Upper lobe of left lung (tissue), 6 donors: ENCODE results near the gene CEBPA. TPM values are rescaled to one million over a fixed set of nuclear protein-coding genes. Genes with fewer than 3 reads are reported as not detected.

Experiments
- ATAC-seq, 2 donors: fragments of 200-7000 bp; cut with Tn5 transposase; one replicate each; pipeline ENCODE4 v1.9.1; 2022; ENCODE audit warnings: mild to moderate bottlenecking in 2 of 2, moderate library complexity in 2 of 2; ENCODE audit not compliant: low FRiP score in 2 of 2
- DNase-seq, 2 donors: peaks; one replicate each; pipeline ENCODE4 v3.0.0-alpha.2; 2019 to 2020
- H3K27ac ChIP-seq, 4 donors: fragments of 200-600 bp; sonication (generic); one replicate each; pipeline ENCODE4 v1.5.1; 2016 to 2019
- H3K27me3 ChIP-seq, 4 donors: fragments of 200-600 bp; sonication (generic); one replicate each; pipeline ENCODE4 v1.5.1; 2017 to 2019
- H3K36me3 ChIP-seq, 4 donors: fragments of 200-600 bp; sonication (generic); one replicate each; pipeline ENCODE4 v1.5.1; 2016 to 2019
- H3K4me1 ChIP-seq, 4 donors: fragments of 200-600 bp; sonication (generic); one replicate each; pipeline ENCODE4 v1.5.1; 2018 to 2019
- H3K4me3 ChIP-seq, 4 donors: fragments of 200-600 bp; sonication (generic); one replicate each; pipeline ENCODE4 v1.5.1; 2017 to 2019; ENCODE audit warnings: mild to moderate bottlenecking in 2 of 4, moderate library complexity in 1 of 4
- H3K9me3 ChIP-seq, 4 donors: fragments of 200-600 bp; sonication (generic); one replicate each; pipeline ENCODE4 v1.5.1; 2018 to 2019
- CTCF ChIP-seq, 6 experiments: fragments of 450-650 bp in 4 of 6; fragments of 200-600 bp in 2 of 6; sonication (generic) in 2 of 6; IDR thresholded peaks; one replicate each; pipeline ENCODE4 v1.5.1; 2016 to 2019; ENCODE audit warnings: antibody characterized with exemption in 6 of 6
- EP300 ChIP-seq, 4 donors: sonication (generic); formaldehyde crosslinking; IDR thresholded peaks; one replicate each; pipeline ENCODE4 v1.5.1; 2017; ENCODE audit warnings: antibody characterized with exemption in 4 of 4, control low read depth in 2 of 4
- POLR2A ChIP-seq, 4 donors: fragments of 450-650 bp; IDR thresholded peaks; one replicate each; pipeline ENCODE4 v1.5.1; 2016 to 2017; ENCODE audit warnings: antibody characterized with exemption in 4 of 4, mild to moderate bottlenecking in 2 of 4
- POLR2AphosphoS5 ChIP-seq, 2 donors: sonication (generic); formaldehyde crosslinking; IDR thresholded peaks; one replicate each; pipeline ENCODE4 v1.5.1; 2017; ENCODE audit warnings: antibody characterized with exemption in 2 of 2
- WGBS, 2 donors: methylation state at CpG; one replicate each; pipeline ENCODE4 v1.1.5; 2017 to 2018; 5-methylcytosine and 5-hydroxymethylcytosine counted together
- total RNA-seq, 6 donors: library from RNA; depleted of rRNA in 4 of 6; stranded (reverse); fragments of >200 nt in 4 of 6; gene quantifications; one replicate each; pipeline versions ENCODE4 v1.1.0 to v1.2.1, GENCODE V29; 2016 to 2021
- donor health status: DM: no; HTN: no; CAD: no; lungs with moderate emphysema.
- donor health status: DM: no; HTN: yes; CAD: no; lungs with severe emphysema.

The CEBPA gene
- total RNA-seq, 6 donors from 2014 or later, result 53.5 to 183 (median 109) TPM

- no peak overlapping the region for H3K27ac ChIP-seq
- no peaks in the 10 kb centered on the region for H3K9me3 ChIP-seq
- TF ChIP-seq EP300 (IDR thresholded peaks at IDR 0.05) (no peak), POLR2AphosphoS5 (IDR thresholded peaks at IDR 0.05) (no peak), CTCF (IDR thresholded peaks at IDR 0.05) (no peak), POLR2A (IDR thresholded peaks at IDR 0.05) (no peak)
- no peak for DNase-seq
- no peaks in the 10 kb centered on the region for H3K36me3 ChIP-seq
- H3K4me1 ChIP-seq, result peaks cover 0 to 22% (median 9%) of the 10 kb centered on the region in 4 donors
- no peak overlapping the region for H3K4me3 ChIP-seq
- no peak for ATAC-seq
- 45 to 60% methylated on average over 12 to 13 of the region's 20 CpGs for whole genome bisulfite sequencing, 2 donors
- H3K27me3 ChIP-seq, result no peaks in the 10 kb centered on the region
These were observed 35.3 kb downstream of the CEBPA start for GRCh38 chr19:33266974-33267484.

GRCh38 chr19:33264881-33265445, 37.4 kb downstream of the CEBPA start:
- no peaks in the 10 kb centered on the region for H3K36me3 ChIP-seq
- no peak for TF ChIP-seq CTCF (IDR thresholded peaks at IDR 0.05)
- TF ChIP-seq EP300 (IDR thresholded peaks at IDR 0.05), result no peak
- TF ChIP-seq POLR2AphosphoS5 (IDR thresholded peaks at IDR 0.05), result no peak
- no peak for TF ChIP-seq POLR2A (IDR thresholded peaks at IDR 0.05)
- WGBS, 2 donors, result 87 to 88% methylated on average over 10 to 14 of the region's 14 CpGs
- no peaks in the 10 kb centered on the region for H3K27me3 ChIP-seq
- no peak overlapping the region for H3K4me3 ChIP-seq
- peaks cover 7 to 36% (median 19%) of the 10 kb centered on the region in 4 donors for H3K4me1 ChIP-seq
- peak in 1 of 2 donors; percentile 36 for DNase-seq
- ATAC-seq, result no peak
- H3K9me3 ChIP-seq, result no peaks in the 10 kb centered on the region
- H3K27ac ChIP-seq, result no peak overlapping the region

- DNase-seq, result peak in 1 of 2 donors; percentile 43
- WGBS, 2 donors, result 72 to 79% methylated on average over 25 of the region's 25 CpGs
These were observed 38.9 kb downstream of the CEBPA start for GRCh38 chr19:33263325-33264023.

GRCh38 chr19:33261511-33262189, 40.7 kb downstream of the CEBPA start:
- H3K27me3 ChIP-seq, result no peaks in the 10 kb centered on the region
- 67 to 75% methylated on average over 2 to 8 of the region's 14 CpGs for WGBS, 2 donors
- H3K36me3 ChIP-seq, result no peaks in the 10 kb centered on the region
- TF ChIP-seq POLR2A (IDR thresholded peaks at IDR 0.05) (peak in 1 of 4 donors; percentile 15), EP300 (IDR thresholded peaks at IDR 0.05) (no peak)
- H3K9me3 ChIP-seq, result peaks cover 0 to 7% (median 0%) of the 10 kb centered on the region in 4 donors
- no peak overlapping the region for H3K4me3 ChIP-seq
- peak; percentile 41 to 50 for DNase-seq
- ATAC-seq, result peak; percentile 35 to 58
- peak overlapping the region in 2 of 4 donors; percentile 69 to 77 for H3K27ac ChIP-seq
- peaks cover 4 to 16% (median 11%) of the 10 kb centered on the region in 4 donors for H3K4me1 ChIP-seq

More at GRCh38 chr19:33263325-33264023, 38.9 kb downstream of the CEBPA start:
- no peaks in the 10 kb centered on the region for H3K27me3 ChIP-seq
- H3K27ac ChIP-seq, result no peak overlapping the region
- no peak for ATAC-seq
- H3K4me3 ChIP-seq, result no peak overlapping the region
- H3K9me3 ChIP-seq, result no peaks in the 10 kb centered on the region
- H3K36me3 ChIP-seq, result no peaks in the 10 kb centered on the region
- TF ChIP-seq EP300 (IDR thresholded peaks at IDR 0.05) (no peak), POLR2AphosphoS5 (IDR thresholded peaks at IDR 0.05) (no peak), CTCF (IDR thresholded peaks at IDR 0.05) (no peak), POLR2A (IDR thresholded peaks at IDR 0.05) (no peak)
- H3K4me1 ChIP-seq, result peaks cover 7 to 31% (median 16%) of the 10 kb centered on the region in 4 donors
